ENCODE results near the gene PAK2. TPM values are rescaled to one million over a fixed set of nuclear protein-coding genes. Genes with fewer than 3 reads are reported as not detected.

PAK2 gene
- total and polyA plus RNA-seq, 2 of the 4 experiments (the other 2 are of a cell fraction): 31.8 to 36.0 TPM

GRCh38 chr3:196803891-196804468 is 64.3 kb downstream of the PAK2 start:
- Histone ChIP-seq H2AFZ (replicated peaks; ENCODE audit: low read length, poor library complexity) (no peak overlapping the region), H2BK120ac (ENCODE audit: low read depth, low read length) (no peak overlapping the region), H3K23ac (ENCODE audit: low read depth, low read length) (no peak overlapping the region), H4K20me1 (ENCODE audit: insufficient read depth, low read length) (peaks cover 14% of the 10 kb centered on the region), H2AK5ac (ENCODE audit: low read depth, low read length) (no peak overlapping the region), H3K4me1 (ENCODE audit: control insufficient read depth, insufficient read depth, low read length) (0 out of 2 replicates have a peak, but pooled peaks cover 1% of the 10 kb centered on the region), H3K56ac (ENCODE audit: extremely low read depth, insufficient read depth, low read length) (no peak overlapping the region), H3K9me1 (ENCODE audit: insufficient read depth, low read length) (no peaks in the 10 kb centered on the region), H4K5ac (ENCODE audit: low read depth, low read length) (no peak overlapping the region), H2AK9ac (replicated peaks; ENCODE audit: low read depth, low read length, poor library complexity) (no peak overlapping the region), H3K4me3 (ENCODE audit: insufficient read depth, low read depth, low read length) (no peak overlapping the region), H3K18ac (ENCODE audit: low read depth, low read length) (no peak overlapping the region), H2BK15ac (ENCODE audit: low read depth, low read length) (no peak overlapping the region), H3K4me2 (ENCODE audit: low read depth, low read length) (no peak overlapping the region), H4K8ac (ENCODE audit: low read depth in 2 of 2, low read length in 2 of 2) (no peak overlapping the region), H3K14ac (replicated peaks; ENCODE audit: low read depth, low read length) (no peak overlapping the region), H2BK20ac (ENCODE audit: low read depth, low read length) (no peak overlapping the region), H3K9me3 (ENCODE audit: control insufficient read depth, insufficient read depth, low read length) (no peaks in the 10 kb centered on the region), H3K27me3 (ENCODE audit: control insufficient read depth, insufficient read depth, low read length) (no peaks in the 10 kb centered on the region), H4K91ac (ENCODE audit: insufficient read depth, low read depth, low read length) (no peak overlapping the region), H3K36me3 (ENCODE audit: control insufficient read depth, insufficient read depth, low read length) (peaks cover 31% of the 10 kb centered on the region), H3K27ac (ENCODE audit: insufficient read depth, low read length) (no peak overlapping the region), H3K9ac (ENCODE audit: low read depth, low read length) (no peak overlapping the region), H3K4ac (ENCODE audit: low read depth, low read length) (no peak overlapping the region), H2BK5ac (ENCODE audit: low read depth, low read length, poor library complexity, severe bottlenecking) (no peak overlapping the region), H3K79me1 (ENCODE audit: low read depth in 1 of 2, low read length in 2 of 2) (peaks cover 11 to 20% of the 10 kb centered on the region in 2 experiments; a peak in 3 of 4 replicates)
- ATAC-seq (ENCODE audit: low read depth): no peak
- ChIA-PET POLR2A (ENCODE audit: unreplicated experiment) (no interaction called here), CTCF (no interaction called here)
- intact Hi-C loops (cut with micrococcal nuclease): no loop called here
- no peak for DNase-seq
- no CpG with 5 or more reads among the region's 9 CpGs for WGBS, 2 experiments (ENCODE audit: extremely low coverage in 2 of 2, insufficient read length in 1 of 2)
- in situ Hi-C loops (cut with MboI; ENCODE audit: low sequenced_read_pairs): no loop called here
- dilution Hi-C loops (cut with HindIII; ENCODE audit: low sequenced_read_pairs, unreplicated experiment): no loop called here
- no peak for TF ChIP-seq POLR2A (IDR thresholded peaks at IDR 0.05; ENCODE audit: low read depth, low read length)
- TF ChIP-seq BHLHE40 (IDR thresholded peaks at IDR 0.05; ENCODE audit: low read depth, low read length): no peak
- no peak for TF ChIP-seq CEBPB (IDR thresholded peaks at IDR 0.05; ENCODE audit: low read depth, low read length)
- TF ChIP-seq RCOR1 (IDR thresholded peaks at IDR 0.05; ENCODE audit: insufficient replicate concordance, low read length): no peak
- TF ChIP-seq SMC3 (IDR thresholded peaks at IDR 0.05; ENCODE audit: low read depth, low read length): no peak
- TF ChIP-seq FOS (IDR thresholded peaks at IDR 0.05; ENCODE audit: low read depth, low read length): no peak
- TF ChIP-seq, protein P1, sequence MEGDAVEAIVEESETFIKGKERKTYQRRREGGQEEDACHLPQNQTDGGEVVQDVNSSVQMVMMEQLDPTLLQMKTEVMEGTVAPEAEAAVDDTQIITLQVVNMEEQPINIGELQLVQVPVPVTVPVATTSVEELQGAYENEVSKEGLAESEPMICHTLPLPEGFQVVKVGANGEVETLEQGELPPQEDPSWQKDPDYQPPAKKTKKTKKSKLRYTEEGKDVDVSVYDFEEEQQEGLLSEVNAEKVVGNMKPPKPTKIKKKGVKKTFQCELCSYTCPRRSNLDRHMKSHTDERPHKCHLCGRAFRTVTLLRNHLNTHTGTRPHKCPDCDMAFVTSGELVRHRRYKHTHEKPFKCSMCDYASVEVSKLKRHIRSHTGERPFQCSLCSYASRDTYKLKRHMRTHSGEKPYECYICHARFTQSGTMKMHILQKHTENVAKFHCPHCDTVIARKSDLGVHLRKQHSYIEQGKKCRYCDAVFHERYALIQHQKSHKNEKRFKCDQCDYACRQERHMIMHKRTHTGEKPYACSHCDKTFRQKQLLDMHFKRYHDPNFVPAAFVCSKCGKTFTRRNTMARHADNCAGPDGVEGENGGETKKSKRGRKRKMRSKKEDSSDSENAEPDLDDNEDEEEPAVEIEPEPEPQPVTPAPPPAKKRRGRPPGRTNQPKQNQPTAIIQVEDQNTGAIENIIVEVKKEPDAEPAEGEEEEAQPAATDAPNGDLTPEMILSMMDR (conservative IDR thresholded peaks at IDR 0.05; ENCODE audit: low read depth, low read length): no peak
- TF ChIP-seq MAFK (IDR thresholded peaks at IDR 0.05; ENCODE audit: low read depth, low read length): no peak
- no peak for TF ChIP-seq NFE2L2 (IDR thresholded peaks at IDR 0.05; ENCODE audit: low read depth, low read length)
- no peak for TF ChIP-seq MAZ (IDR thresholded peaks at IDR 0.05; ENCODE audit: borderline replicate concordance, low read depth, low read length)
- TF ChIP-seq MXI1 (IDR thresholded peaks at IDR 0.05; ENCODE audit: borderline replicate concordance, low read depth, low read length): no peak
- no peak for TF ChIP-seq CHD1 (IDR thresholded peaks at IDR 0.05; ENCODE audit: low read depth, low read length)
- TF ChIP-seq, protein P2, sequence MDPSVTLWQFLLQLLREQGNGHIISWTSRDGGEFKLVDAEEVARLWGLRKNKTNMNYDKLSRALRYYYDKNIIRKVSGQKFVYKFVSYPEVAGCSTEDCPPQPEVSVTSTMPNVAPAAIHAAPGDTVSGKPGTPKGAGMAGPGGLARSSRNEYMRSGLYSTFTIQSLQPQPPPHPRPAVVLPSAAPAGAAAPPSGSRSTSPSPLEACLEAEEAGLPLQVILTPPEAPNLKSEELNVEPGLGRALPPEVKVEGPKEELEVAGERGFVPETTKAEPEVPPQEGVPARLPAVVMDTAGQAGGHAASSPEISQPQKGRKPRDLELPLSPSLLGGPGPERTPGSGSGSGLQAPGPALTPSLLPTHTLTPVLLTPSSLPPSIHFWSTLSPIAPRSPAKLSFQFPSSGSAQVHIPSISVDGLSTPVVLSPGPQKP (IDR thresholded peaks at IDR 0.05; ENCODE audit: borderline replicate concordance, low read depth, low read length): no peak
- TF ChIP-seq RAD21 (IDR thresholded peaks at IDR 0.05; ENCODE audit: low read length): no peak
- TF ChIP-seq USF2 (IDR thresholded peaks at IDR 0.05; ENCODE audit: low read depth, low read length): no peak
- no peak for TF ChIP-seq RFX5 (IDR thresholded peaks at IDR 0.05; ENCODE audit: low read depth, low read length)
- BruUV-seq (replicated peaks): no TSS peak
